GM10847 (cell line): ENCODE results near the gene FOXN3.

ENCODE experiments used
- POLR2A ChIP-seq: IDR thresholded peaks from 2 replicates; pipeline ENCODE4 v1.6.1; 2011; ENCODE audit not compliant: insufficient read length; ENCODE audit errors: extremely low read depth

Gene FOXN3

DNA sequence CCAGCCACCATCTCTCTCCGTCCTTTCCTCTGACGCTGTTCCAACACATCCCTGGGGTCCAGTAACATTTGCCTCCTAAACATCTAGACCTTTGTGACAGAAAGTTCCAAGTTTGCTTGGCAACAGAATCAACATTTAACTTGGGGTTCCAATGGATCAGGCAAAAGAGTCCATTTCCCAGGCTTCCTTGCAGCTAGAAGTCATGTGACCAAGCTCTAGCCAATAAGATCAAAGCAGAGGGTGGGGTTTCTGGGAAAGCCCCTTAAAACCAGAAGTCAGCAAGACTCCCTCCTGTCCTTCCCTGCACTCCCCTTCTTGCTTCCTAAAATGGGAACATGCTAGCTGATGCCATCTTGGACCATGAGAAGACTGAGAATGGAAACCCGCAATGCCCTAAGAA, 14.7 kb downstream of the FOXN3 start:
- TF ChIP-seq POLR2A, result no peak

DNA sequence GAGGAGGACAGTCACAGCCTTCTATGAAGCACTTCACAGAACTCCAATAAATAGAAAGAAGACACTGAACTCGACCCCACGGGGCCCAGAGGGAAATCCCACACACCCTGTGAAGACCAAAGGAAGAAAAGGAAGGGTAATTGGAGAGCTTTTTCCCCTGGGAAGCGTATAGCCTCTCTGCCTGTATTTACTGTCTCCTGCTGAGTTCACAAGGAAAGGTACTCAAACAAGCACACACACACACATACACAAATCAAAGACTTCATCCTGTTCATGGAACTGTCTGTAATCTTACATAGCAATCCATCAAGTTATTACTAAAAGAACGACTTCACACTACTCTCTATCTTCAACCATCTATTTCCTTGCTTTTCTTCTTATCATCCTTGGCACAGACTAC, 15.3 kb downstream of the FOXN3 start:
- TF ChIP-seq POLR2A, result no peak

DNA sequence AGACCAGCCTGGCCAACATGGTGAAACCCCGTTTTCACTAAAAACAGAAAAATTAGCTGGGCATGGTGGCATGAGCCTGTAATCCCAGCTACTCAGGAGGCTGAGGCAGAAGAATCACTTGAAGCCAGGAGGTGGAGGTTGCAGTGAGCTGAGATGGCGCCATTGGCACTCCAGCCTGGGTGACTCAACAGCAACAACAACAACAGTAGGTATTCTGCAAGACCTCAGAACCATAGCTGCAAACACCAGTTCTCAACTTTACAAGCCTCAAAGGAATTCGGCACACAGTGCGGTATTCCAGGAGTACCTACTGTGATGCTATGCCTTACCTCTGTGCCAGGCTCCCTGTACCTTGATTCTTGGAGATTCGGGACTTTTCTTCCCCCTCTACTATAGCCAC, 15.8 kb downstream of the FOXN3 start:
- TF ChIP-seq POLR2A, result no peak

DNA sequence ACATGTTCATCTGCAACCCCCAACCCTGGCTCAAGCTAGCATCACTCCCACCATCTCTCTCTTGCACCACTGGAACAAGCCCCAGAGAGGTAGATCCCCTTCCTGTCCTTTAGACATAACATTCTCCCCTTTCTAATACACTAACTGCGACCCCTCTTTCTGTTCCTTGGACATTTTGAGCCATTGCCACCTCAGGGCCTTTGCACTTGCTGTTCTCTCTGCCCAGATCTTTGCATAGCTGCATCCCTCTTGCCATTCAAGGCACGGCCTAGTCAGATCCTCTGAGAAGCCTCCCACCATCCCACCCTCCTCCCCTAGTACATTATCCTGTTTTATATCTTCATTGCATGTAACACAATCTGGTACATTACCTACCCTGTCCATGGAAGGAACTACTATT, 16.5 kb downstream of the FOXN3 start:
- no peak for TF ChIP-seq POLR2A

DNA sequence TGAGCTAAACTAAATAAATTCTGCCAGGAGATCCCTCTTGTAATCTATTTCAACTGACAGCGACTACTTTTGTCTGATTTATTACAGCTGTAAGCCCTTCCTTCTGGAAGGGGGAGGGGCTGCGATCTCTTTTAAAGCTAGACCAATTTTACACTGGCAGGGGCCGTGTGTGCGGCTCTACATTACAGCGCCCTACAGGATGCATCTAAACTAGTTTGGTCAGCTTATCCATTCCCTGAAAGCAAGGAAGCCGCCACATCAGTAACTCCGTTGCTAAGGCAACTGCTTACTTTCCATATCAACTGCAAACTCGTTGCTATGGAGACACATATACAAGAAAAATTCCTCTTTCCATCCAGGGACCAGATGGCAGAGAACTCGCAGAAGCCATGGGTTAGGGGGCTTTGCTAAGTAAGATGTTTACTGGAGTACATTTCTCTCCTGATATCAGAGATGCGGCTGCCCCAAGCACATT, 17.4 kb downstream of the FOXN3 start:
- no peak for TF ChIP-seq POLR2A

DNA sequence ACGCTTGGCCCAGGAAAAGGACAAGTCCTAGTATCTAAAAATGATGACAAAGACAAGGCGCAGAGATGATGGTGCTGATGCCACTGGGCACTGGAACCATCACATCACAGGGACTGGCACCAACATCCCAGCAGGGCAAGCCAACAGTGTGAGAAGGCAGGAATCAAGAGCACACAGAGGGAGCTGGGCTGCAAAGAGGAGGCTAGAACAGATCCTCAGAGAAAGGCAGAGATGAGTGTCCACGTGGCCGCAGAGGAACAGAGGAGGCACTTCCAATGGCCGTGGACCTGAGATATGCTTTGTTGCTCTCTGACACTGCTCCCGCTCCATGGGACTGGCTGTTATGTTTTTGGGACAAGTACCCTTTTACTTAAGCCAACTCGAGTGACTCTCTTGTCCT, 17.9 kb downstream of the FOXN3 start:
- no peak for TF ChIP-seq POLR2A

DNA sequence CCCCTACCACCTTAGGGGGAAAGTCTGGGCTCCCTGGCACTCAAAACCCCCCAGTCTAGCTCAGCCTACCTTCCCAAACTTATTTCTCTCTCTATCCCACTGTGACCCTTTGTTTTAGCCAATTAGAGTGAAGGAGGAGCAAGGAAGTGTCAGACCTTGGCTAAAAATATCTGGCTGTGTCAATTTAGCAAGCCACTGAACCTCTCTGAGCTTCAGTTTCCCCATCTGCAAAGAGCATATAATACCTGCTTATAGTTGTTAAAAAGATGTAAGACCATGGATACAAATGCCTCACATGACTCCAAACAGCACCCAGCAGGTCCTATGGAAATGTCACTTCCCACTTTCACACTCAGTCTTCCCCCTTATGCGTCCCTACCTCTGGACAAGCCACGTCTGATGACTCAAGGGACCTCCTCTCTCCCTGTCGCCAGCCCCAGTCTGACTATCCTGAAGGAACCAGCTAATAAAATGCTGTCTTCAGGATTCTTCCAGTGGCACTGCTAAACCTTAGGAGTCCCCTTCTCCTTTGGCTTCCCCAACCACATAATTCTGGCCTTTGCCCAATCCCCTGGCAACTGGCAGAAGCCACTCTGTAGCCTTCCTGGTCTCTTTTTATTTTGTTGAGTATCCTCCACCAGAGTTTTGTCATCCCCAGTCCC, 19.3 kb downstream of the FOXN3 start:
- no peak for TF ChIP-seq POLR2A

DNA sequence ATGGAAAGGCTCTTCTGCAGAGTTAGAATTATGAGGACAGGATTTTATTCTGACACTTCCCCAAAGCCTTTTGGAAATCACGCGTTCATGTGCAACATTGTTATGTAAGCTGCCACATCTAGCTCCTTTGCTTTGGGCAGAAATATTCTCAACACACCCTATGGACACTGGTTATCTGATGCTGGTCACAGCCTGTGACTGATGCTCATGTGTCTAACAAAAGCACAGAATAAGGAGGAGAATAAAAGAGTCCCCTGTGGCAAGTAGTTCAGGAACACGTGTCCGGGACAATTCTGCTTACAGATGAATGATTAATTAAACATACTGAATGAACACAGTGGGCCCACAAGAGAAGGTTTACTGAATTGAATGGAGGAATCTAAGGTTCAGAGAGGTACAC, 22.1 kb downstream of the FOXN3 start:
- TF ChIP-seq POLR2A, result no peak

DNA sequence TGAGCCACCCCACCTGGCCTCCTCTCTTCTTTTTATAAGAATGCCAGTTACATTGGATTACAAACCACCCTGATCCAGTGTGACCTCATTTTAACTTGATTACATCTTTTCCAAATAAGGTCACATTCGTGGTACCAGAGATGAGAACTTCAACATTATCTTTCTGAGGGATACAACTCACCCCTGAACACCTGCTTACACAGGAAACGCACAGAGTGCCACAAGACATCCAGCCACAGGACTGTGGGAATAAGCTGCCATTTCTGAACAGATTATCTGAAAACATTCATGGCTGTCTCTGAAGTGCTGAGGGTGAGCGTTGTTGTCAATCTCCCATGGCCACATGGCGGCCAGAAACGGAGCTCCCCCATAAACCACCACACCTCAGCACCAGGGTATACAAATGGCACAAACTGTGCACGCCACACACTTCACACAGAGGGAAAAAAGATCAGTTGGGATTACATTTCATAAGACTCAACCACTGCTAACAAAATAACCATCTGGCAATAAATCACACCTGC, 23.7 kb downstream of the FOXN3 start:
- TF ChIP-seq POLR2A, result no peak

DNA sequence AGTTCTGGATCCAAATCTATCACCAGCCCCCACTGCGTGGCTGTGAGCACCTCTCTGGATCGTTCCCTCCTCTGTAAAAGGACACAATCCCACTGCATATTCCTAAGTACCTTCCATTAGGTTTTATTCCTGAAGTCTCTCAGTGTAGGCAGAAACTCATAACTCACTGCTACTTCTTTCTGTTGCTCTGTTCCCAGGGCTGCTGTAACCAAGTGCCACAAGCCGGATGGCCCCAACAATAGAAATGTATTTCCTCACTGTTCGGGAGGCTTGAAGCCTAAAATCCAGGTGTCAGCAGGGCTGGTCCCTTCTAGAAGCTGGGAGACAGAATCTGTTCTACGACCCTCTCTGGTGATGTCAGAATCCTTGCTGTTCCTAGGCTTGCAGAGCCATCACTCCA, 24.9 kb downstream of the FOXN3 start:
- TF ChIP-seq POLR2A, result no peak

DNA sequence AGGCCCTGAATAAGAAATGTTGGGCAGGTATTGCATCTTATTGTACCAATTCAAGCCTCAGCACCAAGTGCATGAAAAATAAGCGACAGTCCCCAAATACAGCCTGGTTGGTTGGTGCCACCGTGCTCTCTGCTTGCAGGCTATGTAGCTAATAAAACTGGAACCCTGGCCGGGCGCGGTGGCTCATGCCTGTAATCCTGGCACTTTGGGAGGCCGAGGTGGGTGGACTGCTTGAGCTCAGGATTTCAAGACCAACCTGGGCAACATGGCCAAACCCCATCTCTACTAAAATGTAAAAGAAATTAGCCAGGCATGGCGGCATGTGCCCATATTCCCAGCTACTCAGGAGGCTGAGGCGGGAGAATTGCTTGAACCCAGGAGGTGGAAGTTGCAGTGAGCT, 25.5 kb downstream of the FOXN3 start:
- no peak for TF ChIP-seq POLR2A

DNA sequence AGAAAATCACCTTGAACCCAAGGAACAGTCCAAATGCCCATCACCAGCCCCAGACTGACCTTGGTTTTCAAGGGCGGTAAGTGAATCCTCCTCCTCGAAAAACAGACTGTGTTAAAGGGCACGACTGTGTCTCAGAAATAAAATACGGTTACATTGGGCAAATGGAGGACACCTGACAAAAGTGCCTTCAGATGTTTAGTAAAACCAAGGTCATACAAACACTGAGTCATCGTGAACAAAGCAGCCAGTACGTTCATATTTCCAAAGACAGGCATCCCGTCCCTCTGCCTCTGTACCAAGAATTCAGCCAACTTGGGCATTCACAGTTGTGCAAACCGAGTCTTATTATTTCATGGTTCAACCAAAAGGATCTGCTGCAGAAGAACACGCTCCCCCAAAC, 25.9 kb downstream of the FOXN3 start:
- no peak for TF ChIP-seq POLR2A

DNA sequence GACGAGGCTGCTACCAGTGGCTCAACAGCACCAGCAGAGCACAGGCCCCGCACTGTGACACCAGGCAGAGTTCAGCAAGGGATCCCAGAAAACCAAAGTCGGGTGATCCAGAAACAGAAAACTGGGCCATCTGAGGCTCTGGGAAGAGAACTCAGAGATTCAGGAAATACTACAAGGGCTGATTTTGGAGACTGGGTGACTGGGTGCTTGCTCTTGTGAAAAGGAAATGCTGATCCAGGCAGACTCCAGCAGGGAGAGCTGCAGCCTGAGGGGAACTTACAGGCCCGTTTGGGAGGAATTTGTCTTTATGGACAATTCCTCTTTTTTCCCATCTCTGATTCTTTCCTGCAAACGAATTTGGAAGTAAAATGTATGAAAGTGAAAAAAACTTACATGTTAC, 28.2 kb downstream of the FOXN3 start:
- TF ChIP-seq POLR2A, result no peak

DNA sequence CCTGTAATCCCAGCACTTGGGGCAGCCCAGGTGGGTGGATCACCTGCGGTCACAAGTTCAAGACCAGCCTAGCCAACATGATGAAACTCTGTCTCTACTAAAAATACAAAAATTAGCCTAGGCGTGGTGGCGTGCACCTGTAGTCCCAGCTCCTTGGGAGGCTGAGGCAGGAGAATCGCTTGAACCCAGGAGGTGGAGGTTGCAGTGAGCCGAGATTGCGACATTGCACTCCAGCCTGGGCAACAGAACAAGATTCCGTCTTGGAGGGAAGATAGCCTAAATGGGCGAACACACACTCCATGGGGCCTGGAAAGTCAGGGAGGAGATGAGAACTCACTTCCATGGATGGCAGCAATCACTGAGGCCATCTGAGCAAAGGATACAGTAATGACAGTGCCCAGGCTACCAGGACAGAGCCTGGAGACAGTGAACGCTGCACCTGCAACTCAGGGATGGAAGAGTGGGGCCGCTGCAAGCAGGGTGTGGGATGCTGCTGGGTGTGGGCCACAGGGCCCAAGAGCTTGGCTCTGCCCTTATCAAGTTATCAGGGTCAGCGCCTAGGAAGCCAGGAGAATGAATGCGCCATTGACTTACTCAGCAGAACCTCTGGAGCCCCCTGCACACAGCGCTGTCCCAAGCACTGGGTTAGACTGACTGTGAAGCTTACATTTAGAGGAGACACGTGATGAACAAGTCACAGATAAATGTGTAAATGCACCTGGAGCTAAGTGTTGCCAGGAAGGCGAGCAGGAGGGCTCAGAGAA, 28.9 kb downstream of the FOXN3 start:
- TF ChIP-seq POLR2A, result no peak

DNA sequence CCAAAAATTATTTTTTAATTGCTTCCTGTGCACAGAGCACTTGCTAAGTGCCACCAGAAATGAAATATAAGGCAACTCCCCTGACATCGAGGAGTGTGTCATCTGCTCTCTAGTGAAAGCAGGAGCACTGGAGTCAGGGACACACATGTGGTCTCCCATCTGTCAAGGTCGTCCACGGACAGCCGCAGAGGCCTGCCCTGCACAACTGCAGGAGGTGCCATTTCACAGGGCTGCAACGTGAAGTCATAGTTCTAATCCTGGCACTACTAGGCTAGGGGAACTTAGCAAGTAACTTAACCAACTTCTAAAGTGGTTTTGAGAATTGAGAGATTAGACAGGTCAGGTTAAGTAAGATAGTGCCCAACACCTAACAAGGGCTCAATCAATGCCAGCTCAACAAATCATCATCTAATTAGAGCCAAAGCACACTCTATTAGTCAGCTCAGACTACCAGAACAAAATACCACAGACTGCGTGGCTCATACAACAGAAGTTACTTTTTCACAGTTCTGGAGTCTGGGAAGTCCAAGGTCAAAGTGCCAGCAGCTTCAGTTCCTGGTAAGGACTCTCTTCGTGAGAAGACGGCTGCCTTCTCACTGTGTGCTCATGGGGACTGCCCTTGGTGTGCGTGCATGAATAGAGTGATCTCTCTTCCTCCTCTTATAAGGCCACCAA, 30.7 kb downstream of the FOXN3 start:
- TF ChIP-seq POLR2A, result no peak

DNA sequence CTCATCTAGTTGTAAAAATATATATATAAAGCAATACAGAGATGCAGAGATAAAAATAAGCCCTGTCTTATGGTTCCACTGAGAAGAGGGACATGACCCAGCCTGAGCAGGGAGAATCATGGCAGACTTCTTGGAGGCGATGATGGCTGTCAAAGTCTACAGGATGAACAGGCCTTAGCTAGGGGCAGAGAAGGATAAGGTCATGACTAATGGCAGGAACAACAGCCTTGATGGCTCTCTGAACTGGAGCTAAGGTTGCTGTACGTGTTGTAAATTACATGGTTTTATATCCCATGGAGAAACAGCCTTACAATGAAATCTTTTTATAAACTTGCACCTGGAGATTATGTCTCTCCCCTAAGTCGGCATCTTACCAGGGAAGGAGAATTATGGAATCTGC, 32.4 kb downstream of the FOXN3 start:
- TF ChIP-seq POLR2A, result no peak
